Measurements from ENCODE around the gene MTRF1.

DNA sequence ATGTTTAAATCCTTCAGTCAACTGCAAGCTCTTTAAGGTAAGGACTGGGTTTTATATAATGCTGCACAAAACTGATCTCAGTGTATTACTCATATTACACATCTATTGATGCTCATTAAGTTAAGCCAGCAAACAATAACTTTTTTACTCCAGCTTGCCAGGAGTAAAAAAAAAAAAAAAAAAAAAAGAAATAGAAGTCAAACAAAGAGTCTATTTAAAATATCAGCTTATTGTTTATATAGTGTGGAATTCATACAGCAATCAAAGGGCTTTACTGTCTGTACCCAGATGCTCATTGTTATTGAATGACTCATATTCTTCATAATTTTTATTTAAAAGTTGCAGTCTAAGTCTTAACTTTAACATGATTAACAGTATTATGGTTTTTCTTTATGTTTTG is 47.2 kb downstream of the MTRF1 start:
- TF ChIP-seq, protein P1, sequence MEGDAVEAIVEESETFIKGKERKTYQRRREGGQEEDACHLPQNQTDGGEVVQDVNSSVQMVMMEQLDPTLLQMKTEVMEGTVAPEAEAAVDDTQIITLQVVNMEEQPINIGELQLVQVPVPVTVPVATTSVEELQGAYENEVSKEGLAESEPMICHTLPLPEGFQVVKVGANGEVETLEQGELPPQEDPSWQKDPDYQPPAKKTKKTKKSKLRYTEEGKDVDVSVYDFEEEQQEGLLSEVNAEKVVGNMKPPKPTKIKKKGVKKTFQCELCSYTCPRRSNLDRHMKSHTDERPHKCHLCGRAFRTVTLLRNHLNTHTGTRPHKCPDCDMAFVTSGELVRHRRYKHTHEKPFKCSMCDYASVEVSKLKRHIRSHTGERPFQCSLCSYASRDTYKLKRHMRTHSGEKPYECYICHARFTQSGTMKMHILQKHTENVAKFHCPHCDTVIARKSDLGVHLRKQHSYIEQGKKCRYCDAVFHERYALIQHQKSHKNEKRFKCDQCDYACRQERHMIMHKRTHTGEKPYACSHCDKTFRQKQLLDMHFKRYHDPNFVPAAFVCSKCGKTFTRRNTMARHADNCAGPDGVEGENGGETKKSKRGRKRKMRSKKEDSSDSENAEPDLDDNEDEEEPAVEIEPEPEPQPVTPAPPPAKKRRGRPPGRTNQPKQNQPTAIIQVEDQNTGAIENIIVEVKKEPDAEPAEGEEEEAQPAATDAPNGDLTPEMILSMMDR (IDR thresholded peaks at IDR 0.05; ENCODE audit: low read length) = no peak
- no peak for TF ChIP-seq EZH2phosphoT487 (IDR thresholded peaks at IDR 0.05; ENCODE audit: low read length)

Measured in MM.1S (cell line).